ENCODE measurements around the gene MPC1L.
"Not testable (repeated sequence)": the region's sequence is repeated elsewhere in the genome, so short reads cannot be mapped to it uniquely, and the experiment has no call there.

MPC1L gene

DNA sequence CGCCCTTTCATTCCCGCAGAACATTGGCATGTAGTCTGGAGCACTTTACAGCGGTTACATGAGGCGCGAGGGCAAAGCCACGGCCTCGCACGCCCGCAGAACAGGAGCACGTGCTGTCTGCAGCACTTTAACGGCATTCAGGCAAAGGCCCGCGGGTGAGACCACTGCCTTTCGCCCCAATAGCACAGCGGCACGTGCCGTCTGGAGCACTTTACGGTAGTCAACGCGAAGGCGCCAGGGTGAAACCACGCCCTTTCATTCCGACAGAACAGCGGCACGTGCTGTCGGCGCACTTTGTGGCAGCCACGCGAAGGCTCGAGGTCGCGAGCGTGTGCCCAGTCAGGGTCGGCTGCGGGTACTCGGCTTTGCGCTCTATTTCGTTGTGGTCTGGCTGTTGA is at the start of gene MPC1L:
Gene MPC1L (plus strand): TSS at position 290 of the 398 bp plus-strand sequence. CDS start 138 bp downstream, outside the sequence.
- DNase-seq, result no peak

- DNase-seq, result peak; percentile 66
These were observed 49.5 kb upstream of the MPC1L start for GRCh38 chrX:40573763-40574162.

GRCh38 chrX:40575411-40575810 is 47.8 kb upstream of the MPC1L start:
- peak; percentile 64 for DNase-seq

- DNase-seq, result no peak
These were observed 46.9 kb upstream of the MPC1L start for GRCh38 chrX:40576291-40576690.

DNA sequence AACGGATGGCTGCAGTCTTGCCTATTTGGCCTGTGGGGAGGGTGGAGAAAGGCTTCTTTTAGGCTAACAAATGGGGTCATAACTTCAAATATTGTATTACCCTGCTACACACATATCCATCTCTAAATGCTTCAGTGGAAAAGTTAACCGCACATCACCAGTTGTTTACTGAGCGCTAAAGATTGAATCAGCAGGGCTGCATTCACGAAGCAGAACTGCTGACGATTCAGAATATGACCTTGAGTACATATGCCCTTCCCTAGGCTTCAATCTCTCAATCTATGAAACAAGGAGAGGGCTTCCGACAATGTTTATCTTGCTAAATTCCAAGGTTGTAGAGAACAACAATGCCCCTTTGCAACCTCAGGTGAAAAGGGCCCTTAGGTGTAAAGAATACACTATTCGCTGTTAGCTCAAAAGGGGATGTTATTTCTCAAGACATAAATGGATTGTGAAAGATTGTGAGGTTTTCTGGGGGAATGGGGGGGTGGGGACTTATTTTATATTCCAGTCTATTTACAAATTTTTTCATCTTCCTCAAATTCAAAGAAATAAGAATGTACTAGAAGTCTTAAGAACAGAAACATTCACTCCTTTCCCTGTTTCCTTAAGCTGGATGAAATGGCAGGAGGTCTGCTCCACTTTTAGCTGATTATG is 45.1 kb upstream of the MPC1L start:
- DNase-seq, result no peak

- no peak for DNase-seq
These were observed 44.1 kb upstream of the MPC1L start for GRCh38 chrX:40579141-40579540.

DNA sequence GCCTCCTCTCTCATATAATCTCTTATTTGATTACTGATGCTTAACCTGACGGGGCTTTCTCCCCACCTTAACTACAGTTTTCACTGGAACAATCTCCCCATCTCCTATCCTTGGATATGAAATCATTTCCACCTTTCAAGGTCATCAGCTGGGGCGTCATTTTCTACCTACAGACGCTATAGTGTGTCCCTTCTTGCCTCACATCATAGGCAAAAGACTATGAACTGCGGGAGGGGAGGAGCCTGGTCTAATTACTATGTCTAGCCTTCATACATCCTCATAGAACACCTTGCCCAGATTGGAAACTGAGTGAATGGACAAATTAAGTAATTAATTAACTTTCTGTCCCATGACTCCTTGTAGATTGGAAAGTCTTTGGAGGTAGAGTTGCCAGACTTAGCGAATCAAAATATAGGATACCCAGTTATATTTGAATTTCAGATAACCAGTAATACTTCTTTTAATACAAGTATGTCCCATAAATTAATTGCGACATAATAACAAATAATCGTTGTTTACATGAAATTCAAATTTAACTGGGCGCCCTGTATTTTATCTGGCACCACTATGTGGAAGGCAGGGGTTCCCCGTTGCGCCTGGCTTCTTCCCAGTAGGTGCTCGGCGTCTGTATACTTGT is 43.2 kb upstream of the MPC1L start:
- no peak for DNase-seq

DNA sequence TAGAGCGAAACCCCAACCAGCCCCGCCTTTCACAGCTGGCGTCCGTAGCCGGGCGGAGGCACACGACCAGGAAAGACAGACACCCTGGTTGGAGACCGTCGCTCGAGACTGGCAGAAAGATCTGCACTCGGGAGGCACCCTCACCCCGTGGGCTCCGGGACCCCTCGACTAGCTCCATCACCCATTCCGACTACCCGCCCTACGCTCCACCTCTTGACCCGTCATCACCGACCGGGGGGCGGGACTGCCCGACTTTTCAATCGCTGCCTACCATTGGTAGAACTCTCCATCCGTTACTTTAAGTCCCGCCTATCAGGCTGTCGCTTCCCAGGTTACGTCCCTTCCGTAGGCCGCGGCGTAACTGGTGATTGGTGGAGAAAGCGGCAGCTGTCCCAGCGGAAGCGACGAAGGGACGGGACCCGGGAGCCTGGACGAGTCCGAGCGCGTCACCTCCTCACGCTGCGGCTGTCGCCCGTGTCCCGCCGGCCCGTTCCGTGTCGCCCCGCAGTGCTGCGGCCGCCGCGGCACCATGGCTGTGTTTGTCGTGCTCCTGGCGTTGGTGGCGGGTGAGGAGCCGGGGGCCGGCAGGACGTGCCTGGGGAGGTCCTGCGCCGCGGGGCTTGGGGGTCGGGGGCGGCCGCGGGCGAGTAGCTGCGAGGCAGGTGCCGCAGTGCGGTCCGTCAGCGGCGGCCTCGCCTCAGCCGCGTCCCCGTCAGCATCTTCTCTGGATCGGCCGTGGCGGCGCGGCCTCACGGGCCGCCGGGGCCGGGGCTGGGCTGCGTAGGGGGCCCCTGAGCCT is 42.5 kb upstream of the MPC1L start, which contains the start of gene ATP6AP2:
Gene ATP6AP2 (plus strand): TSS at position 434 of the 799 bp plus-strand sequence. CDS start 96 bp downstream, at position 530.
- peak; percentile 94 for DNase-seq

- no peak for DNase-seq
These were observed 41.8 kb upstream of the MPC1L start for GRCh38 chrX:40581336-40581920.

GRCh38 chrX:40582178-40582577 is 41.0 kb upstream of the MPC1L start:
- DNase-seq, result not testable (repeated sequence)

- DNase-seq, result no peak
These were observed 40.4 kb upstream of the MPC1L start for GRCh38 chrX:40582811-40583210.

- not testable (repeated sequence) for DNase-seq
These were observed 35.6 kb upstream of the MPC1L start for GRCh38 chrX:40587623-40588022.

- not testable (repeated sequence) for DNase-seq
These were observed 33.5 kb upstream of the MPC1L start for GRCh38 chrX:40589616-40590321.

DNA sequence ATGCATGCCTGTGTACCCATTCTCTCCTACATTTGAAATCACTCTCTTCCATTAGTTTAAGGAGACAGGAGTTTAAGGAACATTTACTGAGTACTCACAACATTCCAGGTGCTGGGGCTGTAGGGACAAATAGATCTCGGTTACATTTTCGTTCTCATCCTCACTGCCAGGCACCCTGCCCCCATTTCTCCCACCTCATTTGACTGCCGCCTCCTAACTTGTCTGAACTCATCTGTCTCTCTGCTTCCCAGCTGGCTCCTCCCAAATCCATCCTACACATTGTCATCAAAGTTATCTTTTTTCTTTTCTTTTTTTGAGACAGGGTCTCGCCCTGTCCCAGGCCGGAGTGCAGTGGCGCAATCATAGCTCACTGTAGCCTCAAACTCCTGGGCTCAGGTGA is 19.8 kb upstream of the MPC1L start:
- DNase-seq, result no peak

- no peak for DNase-seq
These were observed 15.8 kb upstream of the MPC1L start for GRCh38 chrX:40607381-40607780.

- no peak for DNase-seq
These were observed 10.7 kb upstream of the MPC1L start for GRCh38 chrX:40612511-40612910.

DNA sequence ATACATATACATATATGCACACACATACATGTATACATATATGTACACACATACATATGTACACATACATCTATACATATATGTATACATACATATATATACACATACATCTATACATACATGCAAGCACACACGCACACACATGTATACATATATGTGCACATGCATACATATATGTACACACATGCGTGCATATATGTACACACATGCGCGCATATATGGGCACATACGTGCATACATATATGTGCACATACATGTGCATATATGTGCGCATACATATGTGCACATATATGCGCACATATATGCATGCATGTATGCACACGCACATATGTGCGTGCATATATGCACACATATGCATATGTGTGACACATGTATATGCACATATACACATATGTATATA is 7.3 kb upstream of the MPC1L start:
- DNase-seq, result no peak

GRCh38 chrX:40617566-40617965 is 5.7 kb upstream of the MPC1L start:
- DNase-seq, result no peak

DNA sequence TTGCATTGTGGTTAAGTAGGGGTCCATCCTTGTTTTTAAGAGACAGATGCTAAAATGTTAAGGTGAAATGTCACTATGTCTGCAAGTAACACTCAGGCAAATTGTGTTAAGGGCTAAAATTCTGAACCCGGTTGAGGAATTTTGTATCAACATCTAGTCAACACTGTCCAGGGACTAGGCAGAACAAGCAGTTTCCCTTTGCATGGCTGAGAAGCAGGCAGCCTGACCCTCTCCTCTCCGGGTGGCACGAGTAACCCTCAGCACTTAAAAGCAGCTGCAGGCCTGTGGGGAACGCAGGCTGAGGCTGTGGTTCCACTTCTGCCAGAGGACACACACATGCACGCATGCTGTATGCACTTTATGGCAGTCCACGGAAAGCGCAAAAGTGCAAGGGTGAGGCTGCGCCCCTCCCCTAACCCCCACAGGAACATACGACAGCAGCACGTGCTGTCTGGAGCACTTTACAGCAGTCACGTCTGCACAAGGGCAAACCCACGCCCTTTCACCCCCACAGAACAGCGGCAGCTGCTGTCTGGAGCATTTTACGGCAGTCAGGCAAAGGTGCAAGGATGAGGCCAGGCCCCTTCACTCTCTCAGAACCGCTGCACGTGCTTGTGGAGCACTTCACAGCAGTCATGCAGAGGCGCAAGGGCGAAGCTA is 619 bp upstream of the MPC1L start:
- DNase-seq, result no peak

GRCh38 chrX:40623665-40624064 is 437 bp downstream of the MPC1L start:
- no peak for DNase-seq

- DNase-seq, result no peak
These were observed 2.1 kb downstream of the MPC1L start for GRCh38 chrX:40625294-40625693.

- DNase-seq, result no peak
These were observed 5.3 kb downstream of the MPC1L start for GRCh38 chrX:40628506-40628905.

All from hematopoietic multipotent progenitor cell treated with erythropoietin and hydrocortisone succinate and interleukin-3 and kit ligand, for 8 days (in vitro differentiated cells).